HG02763 (cell line): ENCODE results near the gene DACH2.
"Not testable (repeated sequence)": the region's sequence is repeated elsewhere in the genome, so short reads cannot be mapped to it uniquely, and the experiment has no call there.

ENCODE experiments used
- ATAC-seq: cut with Tn5 transposase; IDR thresholded peaks from one replicate; pipeline ENCODE4 v1.9.1; 2021; ENCODE audit warnings: mild to moderate bottlenecking, moderate library complexity; ENCODE audit not compliant: unreplicated experiment

Gene DACH2

DNA sequence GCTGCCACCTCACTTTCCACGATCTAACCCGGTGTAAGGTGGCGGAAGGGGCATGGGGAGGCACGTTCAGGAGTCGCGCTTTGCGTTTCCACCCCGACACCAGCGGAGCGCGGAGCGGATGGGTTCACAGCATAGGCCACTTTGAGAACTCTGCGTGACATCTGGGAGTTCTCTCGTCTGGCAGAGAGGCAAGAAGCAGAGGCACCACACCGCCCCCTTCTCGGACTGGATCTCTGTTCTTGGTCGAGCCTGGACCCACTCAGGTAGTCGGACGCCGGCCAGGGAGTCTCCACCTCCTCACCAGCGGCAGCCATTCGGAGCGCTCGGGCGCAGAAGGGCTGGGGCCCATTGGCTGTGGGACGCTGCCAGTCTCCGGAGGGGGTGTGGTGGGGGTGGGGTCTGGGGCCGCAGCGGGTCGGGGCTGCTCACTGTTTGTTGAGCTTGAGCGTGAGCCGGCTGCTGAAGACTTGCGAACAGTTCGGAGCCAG is at the start of gene DACH2:
Gene DACH2 (plus strand): TSS at position 428 of the 488 bp plus-strand sequence.
- ATAC-seq = peak; percentile 96

- ATAC-seq = no peak
These were observed 45.9 kb upstream of the DACH2 start for GRCh38 chrX:86102341-86102740.

- no peak for ATAC-seq
These were observed 45.2 kb upstream of the DACH2 start for GRCh38 chrX:86103061-86103460.

DNA sequence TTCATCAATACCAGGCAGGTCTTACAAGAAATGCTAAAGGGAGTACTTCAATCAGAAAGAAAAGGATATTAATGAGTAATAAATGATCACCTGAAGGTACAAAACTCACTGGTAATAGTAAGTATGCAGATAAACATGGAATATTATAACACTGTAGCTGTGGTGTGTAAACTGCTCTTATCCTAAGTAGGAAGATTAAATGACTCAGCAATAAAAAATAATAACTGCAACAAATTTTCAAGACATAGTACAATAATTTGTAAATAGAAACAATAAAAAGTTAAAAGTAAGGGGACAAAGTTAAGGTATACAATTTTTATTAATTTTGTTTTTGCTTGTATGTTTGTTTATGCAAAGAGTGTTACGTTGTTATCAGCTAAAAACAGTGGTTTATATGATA is 43.7 kb upstream of the DACH2 start:
- ATAC-seq = no peak

DNA sequence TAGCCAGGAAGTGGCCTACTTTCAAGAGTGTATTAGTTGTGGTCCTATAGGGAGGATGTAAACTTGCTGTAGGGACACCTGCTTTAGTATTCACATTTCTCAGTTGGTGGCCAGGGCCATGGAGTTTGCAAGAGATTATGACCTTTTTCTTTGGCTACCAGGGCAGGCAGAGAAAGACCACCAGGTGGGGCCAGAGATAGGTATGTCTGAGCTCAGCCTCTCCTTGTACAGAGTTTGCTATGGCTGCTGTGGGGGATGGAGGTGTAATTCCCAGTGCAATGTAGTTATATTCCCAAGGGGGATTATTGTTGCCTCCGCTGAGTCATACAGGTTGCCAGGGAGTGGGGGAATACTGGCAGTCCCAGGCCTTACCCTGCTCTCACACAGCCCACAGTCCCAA is 26.3 kb upstream of the DACH2 start:
- ATAC-seq = no peak

DNA sequence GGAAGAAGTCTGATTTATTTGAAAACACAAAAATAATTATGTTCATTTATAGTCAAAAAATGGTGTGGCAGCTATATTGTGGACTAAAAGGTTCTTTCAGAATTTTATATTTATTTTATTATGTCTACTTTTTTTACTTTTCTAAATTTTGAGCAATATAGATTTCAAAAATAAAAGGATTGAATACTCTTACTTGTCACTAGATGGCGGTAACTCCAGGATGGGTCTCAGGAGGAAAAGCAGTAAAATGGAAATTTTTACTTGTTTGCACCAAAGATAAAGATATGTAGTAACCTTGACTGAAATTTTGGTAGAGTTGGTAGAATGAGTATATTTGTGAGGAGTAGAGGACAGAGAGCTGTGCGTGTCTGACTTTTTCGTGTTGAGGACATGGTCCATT is 14.5 kb upstream of the DACH2 start:
- no peak for ATAC-seq

DNA sequence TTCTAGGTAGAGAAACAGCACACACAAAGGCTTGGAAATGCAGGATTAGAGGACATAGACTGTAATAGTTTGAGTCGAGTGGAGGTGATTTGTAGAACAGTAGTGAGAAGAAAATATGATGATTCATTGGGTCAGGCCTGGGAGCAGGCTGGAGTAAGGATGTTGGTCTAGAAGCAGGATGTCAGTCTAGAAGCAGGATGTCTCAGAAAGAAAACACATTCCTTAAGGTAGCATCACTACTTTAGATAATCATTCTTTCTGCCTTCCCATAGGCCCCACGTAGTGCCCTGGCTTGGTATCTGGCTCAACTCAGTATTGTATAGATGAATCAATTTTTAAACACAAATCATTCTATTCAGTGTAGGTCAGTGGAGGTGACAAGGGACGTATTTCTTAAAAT is 11.2 kb upstream of the DACH2 start:
- no peak for ATAC-seq

DNA sequence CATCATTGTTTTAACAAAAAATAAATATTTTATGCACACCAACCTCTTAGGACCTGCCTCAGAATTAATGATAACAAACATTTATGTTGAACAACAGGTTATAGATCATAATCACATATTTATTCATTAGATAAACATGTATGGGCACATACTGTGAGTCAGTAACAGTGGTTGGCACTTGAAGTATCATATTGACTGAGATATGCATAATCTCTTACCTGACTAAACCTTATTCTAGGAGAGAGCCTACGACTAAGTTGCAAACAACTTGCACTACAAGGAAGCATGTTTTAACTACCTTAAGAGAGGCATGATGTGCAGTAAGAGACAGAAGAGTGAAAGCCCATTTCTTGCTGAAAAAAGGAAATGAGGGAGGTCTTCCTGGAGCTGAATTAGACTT is 6.5 kb upstream of the DACH2 start:
- no peak for ATAC-seq

GRCh38 chrX:86146102-86146501 is 2.1 kb upstream of the DACH2 start:
- ATAC-seq = no peak

DNA sequence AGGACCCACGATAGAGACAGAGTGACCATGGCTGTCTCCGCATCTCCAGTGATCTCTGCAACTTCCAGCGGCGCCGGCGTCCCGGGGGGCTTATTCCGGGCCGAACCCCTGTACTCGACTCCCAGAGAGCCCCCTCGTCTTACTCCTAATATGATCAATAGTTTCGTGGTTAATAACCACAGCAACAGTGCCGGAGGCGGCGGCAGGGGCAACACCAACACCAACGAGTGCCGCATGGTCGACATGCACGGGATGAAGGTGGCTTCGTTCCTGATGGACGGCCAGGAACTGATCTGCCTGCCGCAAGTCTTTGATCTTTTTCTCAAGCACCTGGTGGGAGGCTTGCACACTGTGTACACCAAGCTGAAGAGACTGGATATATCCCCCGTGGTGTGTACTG is 343 bp downstream of the DACH2 start:
- no peak for ATAC-seq

- ATAC-seq = no peak
These were observed 868 bp downstream of the DACH2 start for GRCh38 chrX:86149119-86149518.

GRCh38 chrX:86154553-86154952 is 6.3 kb downstream of the DACH2 start:
- no peak for ATAC-seq

DNA sequence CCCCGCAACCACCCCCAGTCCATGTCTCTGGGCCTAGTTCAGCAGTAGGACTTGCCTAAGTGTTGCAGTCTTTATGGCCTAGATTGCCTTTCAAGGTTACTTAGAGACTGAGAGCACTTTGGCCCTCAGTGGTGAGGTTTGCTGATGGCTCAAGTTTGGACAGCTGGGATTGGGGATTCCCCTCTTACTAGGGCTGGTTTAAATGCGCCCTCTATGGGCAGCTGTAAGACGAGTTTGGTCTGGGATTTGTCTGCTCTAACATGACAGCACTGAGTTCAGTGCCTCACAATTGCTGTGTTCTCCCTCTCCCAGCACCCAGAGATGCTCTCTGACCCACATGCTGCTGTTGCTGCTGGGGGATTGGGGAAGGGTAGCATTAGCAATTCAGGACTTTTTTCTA is 23.1 kb downstream of the DACH2 start:
- ATAC-seq = no peak

DNA sequence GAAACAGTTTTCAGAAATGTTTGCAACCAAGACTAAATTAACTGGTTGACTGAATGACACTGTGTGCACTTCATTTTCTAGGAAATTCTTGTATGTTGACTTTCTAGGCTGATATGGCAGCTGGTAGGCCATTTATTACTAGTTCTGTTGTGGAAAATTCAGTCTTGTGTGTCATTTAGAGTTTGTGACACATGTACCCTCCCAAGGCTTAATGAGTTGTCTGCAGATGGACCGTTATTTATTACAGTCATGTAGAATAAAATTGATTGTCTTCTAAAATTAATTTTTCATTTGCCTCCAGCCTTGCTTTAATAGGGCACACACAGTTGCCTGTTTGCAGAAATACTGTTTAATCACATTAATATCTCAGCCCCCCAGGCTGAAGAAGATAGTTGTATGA is 30.7 kb downstream of the DACH2 start:
- no peak for ATAC-seq

DNA sequence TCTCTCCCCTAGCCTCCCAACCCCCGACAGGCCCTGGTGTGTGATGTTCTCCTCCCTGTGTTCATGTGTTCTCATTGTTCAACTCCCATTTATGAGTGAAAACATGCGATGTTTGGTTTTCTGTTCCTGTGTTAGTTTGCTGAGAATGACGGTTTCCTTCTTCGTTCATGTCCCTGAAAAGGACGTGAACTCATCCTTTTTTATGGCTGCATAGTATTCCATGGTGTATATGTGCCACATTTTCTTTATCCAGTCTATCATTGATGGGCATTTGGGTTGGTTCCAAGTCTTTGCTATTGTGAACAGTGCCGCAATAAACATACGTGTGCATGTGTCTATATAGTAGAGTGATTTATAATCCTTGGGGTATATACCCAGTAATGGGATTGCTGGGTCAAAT is 33.1 kb downstream of the DACH2 start:
- not testable (repeated sequence) for ATAC-seq

DNA sequence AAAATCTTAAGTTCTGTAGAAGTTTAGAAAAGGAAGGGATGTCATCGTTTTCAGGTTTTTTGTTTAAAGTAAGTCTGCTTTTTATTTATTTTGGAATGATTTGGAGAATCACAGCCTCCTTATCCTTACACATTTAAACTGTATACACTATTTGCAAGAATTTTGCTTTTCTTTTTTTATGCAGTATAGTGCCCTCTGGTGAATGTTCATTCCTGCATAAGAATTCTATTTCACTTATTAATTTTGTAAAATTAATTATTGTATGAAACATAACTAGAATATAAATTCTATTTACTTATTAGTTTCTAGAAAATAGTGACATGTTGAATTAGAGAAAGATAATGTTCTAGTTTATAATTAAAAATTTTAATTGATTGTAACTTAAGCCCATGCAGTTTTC is 44.6 kb downstream of the DACH2 start:
- no peak for ATAC-seq

- no peak for ATAC-seq
These were observed 46.5 kb downstream of the DACH2 start for GRCh38 chrX:86194758-86195157.

DNA sequence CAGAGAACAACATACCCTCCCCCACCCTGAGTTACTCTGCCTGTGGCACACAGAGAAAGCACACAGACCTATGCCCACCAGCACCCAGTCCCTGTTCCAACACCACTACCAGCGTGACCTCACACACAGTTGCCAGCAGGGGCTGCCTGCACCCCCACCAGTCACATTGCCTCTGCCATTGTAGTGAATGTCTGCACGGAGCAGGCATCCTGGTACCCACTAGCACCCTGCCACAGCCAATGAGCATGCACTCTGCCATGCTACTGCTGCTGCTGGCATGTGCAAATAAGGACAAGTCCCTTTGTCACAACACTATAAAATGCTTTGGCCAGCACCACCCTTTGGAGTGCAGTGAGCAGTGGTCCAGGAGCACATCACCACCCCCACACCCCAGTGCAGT is 47.1 kb downstream of the DACH2 start:
- ATAC-seq = no peak

GRCh38 chrX:86197815-86198214 is 49.6 kb downstream of the DACH2 start:
- ATAC-seq = no peak

- ATAC-seq = no peak
These were observed 62.5 kb downstream of the DACH2 start for GRCh38 chrX:86210772-86211171.

DNA sequence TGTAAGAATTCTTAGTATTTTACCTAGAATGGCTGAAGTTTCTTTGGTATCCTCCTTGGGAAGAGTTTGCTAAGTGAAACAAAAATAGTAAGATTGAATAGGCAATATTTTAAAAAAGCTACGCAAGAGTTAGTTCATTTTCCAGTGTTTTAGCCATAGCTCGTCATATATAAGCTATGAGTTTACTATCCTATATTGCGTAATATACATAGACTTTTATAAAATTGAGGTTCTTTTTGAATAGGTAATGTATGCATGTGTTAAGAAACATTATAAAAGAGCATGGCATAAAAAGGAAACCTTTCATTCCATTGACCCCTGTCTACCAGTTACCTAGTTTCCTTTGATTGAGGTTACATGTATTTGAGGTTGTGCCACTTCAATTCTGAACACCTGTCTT is 67.0 kb downstream of the DACH2 start:
- ATAC-seq = no peak

DNA sequence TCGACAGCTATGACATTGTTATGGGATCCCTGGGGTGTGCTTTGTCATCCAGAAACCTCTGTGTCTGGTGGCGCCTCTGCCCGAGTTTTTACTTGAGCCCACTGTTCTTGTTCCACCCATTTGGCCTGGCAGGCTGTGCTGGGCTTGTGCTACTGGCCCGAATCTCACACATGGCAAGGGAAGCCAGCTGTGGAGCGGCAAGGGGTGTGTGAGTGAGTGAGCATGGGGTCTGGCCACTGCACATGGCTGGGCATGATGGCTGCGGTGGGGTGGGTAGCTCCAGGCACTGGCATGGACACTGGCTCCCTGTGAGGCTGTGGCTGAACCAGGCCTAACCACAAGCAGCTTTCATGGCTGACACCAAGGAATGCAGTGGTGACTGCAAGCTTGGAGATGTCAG is 89.2 kb downstream of the DACH2 start:
- no peak for ATAC-seq

GRCh38 chrX:86241547-86241946 is 93.3 kb downstream of the DACH2 start:
- no peak for ATAC-seq

DNA sequence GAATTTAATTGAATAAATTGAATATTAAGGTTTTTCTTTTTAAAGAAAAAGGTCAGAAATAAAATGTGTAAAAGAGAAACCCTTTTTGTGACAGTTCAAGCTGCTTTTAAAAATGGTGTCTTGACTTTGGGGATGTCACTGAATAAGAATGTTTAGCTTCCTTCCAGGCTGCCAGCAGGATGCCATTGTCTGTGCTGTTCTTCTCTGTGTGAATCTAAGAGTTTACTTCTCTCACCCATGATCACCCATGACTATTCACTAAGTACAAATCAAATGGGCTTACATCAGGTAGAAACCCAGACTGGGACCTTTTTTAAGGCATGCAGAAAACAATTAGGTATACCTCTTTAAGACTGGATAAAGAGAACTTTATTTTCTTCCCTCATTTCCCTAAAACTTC is 115.3 kb downstream of the DACH2 start:
- no peak for ATAC-seq
